ENCODE measurements around the gene IZUMO4.

The IZUMO4 gene

GRCh38 chr19:2058570-2059421, 37.9 kb upstream of the IZUMO4 start:
- DNase-seq (ENCODE audit: low read depth, low spot score) = no peak
- H3K27ac ChIP-seq = peak overlapping the region; percentile 98

GRCh38 chr19:2059422-2060201, 37.1 kb upstream of the IZUMO4 start:
- H3K27ac ChIP-seq = peak overlapping the region; percentile 98
- DNase-seq (ENCODE audit: low read depth, low spot score) = no peak

GRCh38 chr19:2060884-2061494, 35.7 kb upstream of the IZUMO4 start:
- DNase-seq (ENCODE audit: low read depth, low spot score) = no peak
- peak overlapping the region; percentile 98 for H3K27ac ChIP-seq

- peak; percentile 80 for DNase-seq (ENCODE audit: low read depth, low spot score)
- peak overlapping the region; percentile 98 for H3K27ac ChIP-seq
Measured at GRCh38 chr19:2061495-2062388, 35.0 kb upstream of the IZUMO4 start.

- no peak for DNase-seq (ENCODE audit: low read depth, low spot score)
- no peak overlapping the region for H3K27ac ChIP-seq
Measured at GRCh38 chr19:2062389-2062729, 34.4 kb upstream of the IZUMO4 start.

GRCh38 chr19:2062770-2063169, 33.9 kb upstream of the IZUMO4 start:
- no peak overlapping the region for H3K27ac ChIP-seq

GRCh38 chr19:2063824-2064223, 32.9 kb upstream of the IZUMO4 start:
- DNase-seq (ENCODE audit: low read depth, low spot score) = no peak
- no peak overlapping the region for H3K27ac ChIP-seq

More at GRCh38 chr19:2062770-2063169, 33.9 kb upstream of the IZUMO4 start:
- DNase-seq (ENCODE audit: low read depth, low spot score) = no peak

GRCh38 chr19:2064395-2064787, 32.3 kb upstream of the IZUMO4 start:
- H3K27ac ChIP-seq = no peak overlapping the region
- DNase-seq (ENCODE audit: low read depth, low spot score) = no peak

GRCh38 chr19:2064788-2065524, 31.8 kb upstream of the IZUMO4 start:
- H3K27ac ChIP-seq = no peak overlapping the region
- DNase-seq (ENCODE audit: low read depth, low spot score) = no peak

- DNase-seq (ENCODE audit: low read depth, low spot score) = no peak
- H3K27ac ChIP-seq = no peak overlapping the region
Measured at GRCh38 chr19:2070436-2070827, 26.3 kb upstream of the IZUMO4 start.

- DNase-seq (ENCODE audit: low read depth, low spot score) = no peak
- H3K27ac ChIP-seq = no peak overlapping the region
Measured at GRCh38 chr19:2070986-2071673, 25.6 kb upstream of the IZUMO4 start.

- no peak for DNase-seq (ENCODE audit: low read depth, low spot score)
- no peak overlapping the region for H3K27ac ChIP-seq
Measured at GRCh38 chr19:2072757-2073551, 23.8 kb upstream of the IZUMO4 start.

- DNase-seq (ENCODE audit: low read depth, low spot score) = no peak
- H3K27ac ChIP-seq = no peak overlapping the region
Measured at GRCh38 chr19:2076526-2076944, 20.2 kb upstream of the IZUMO4 start.

GRCh38 chr19:2077398-2077797, 19.3 kb upstream of the IZUMO4 start:
- DNase-seq (ENCODE audit: low read depth, low spot score) = no peak

GRCh38 chr19:2077833-2078619, 18.7 kb upstream of the IZUMO4 start:
- no peak overlapping the region for H3K27ac ChIP-seq

More at GRCh38 chr19:2077398-2077797, 19.3 kb upstream of the IZUMO4 start:
- no peak overlapping the region for H3K27ac ChIP-seq

GRCh38 chr19:2079076-2079864, 17.4 kb upstream of the IZUMO4 start:
- no peak for DNase-seq (ENCODE audit: low read depth, low spot score)

More at GRCh38 chr19:2077833-2078619, 18.7 kb upstream of the IZUMO4 start:
- DNase-seq (ENCODE audit: low read depth, low spot score) = no peak

More at GRCh38 chr19:2079076-2079864, 17.4 kb upstream of the IZUMO4 start:
- no peak overlapping the region for H3K27ac ChIP-seq
